Liver (tissue), 3 donors: ENCODE measurements around the gene TATDN3.

Experiments
- CTCF ChIP-seq: fragments of 150-350 bp; IDR thresholded peaks from 2 replicates; pipeline ENCODE4 v1.5.1; 2017; ENCODE audit warnings: improper control_type of control experiment, low read depth, low read length; ENCODE audit not compliant: missing input control
- EGR1 ChIP-seq, 2 donors: IDR thresholded peaks; 2 replicates each; pipeline ENCODE4 v1.6.1; 2016 to 2018; ENCODE audit warnings: antibody characterized with exemption in 2 of 2, low read depth in 2 of 2
- JUND ChIP-seq, 2 donors: IDR thresholded peaks; 2 replicates each; pipeline ENCODE4 v1.6.1; 2016; ENCODE audit warnings: antibody characterized with exemption in 2 of 2
- MAX ChIP-seq: IDR thresholded peaks from 2 replicates; pipeline ENCODE4 v1.6.1; 2016; ENCODE audit warnings: antibody characterized with exemption
- RAD21 ChIP-seq, 2 donors: IDR thresholded peaks; 2 replicates each; pipeline ENCODE4 v1.6.1; 2016; ENCODE audit warnings: antibody characterized with exemption in 2 of 2, mild to moderate bottlenecking in 2 of 2
- REST ChIP-seq: IDR thresholded peaks from 2 replicates; pipeline ENCODE4 v1.6.1; 2016; ENCODE audit warnings: antibody characterized with exemption, mild to moderate bottlenecking
- SP1 ChIP-seq: IDR thresholded peaks from 2 replicates; pipeline ENCODE4 v1.6.1; 2018; ENCODE audit warnings: antibody characterized with exemption, mild to moderate bottlenecking
- ZBTB33 ChIP-seq: IDR thresholded peaks from 2 replicates; pipeline ENCODE4 v1.6.1; 2016; ENCODE audit warnings: antibody characterized with exemption
- donor health status: healthy.
- donor health status: healthy.

GRCh38 chr1:212773011-212773410 lies 18.7 kb upstream of the TATDN3 start:
- TF ChIP-seq CTCF (no peak), REST (no peak), SP1 (no peak), ZBTB33 (no peak), EGR1 (IDR thresholded peaks at IDR 0.05; ENCODE audit: low read depth in 2 of 2) (no peak), RAD21 (IDR thresholded peaks at IDR 0.05) (no peak), JUND (IDR thresholded peaks at IDR 0.05) (no peak), MAX (no peak)
